Mesendoderm (in vitro differentiated cells): Measurements from ENCODE around the gene ANO2.
A peak's percentile ranks its signal among the peaks of the same experiment; 100 is the strongest.

Source experiments
- DNase-seq: peaks from one replicate; pipeline ENCODE4 v3.0.0; 2013
- H2AK5ac ChIP-seq: 2 replicates; pipeline ENCODE4 v1.6.1; 2013; ENCODE audit warnings: low read length, inconsistent platforms
- H2BK120ac ChIP-seq: 2 replicates; pipeline ENCODE4 v1.6.1; 2013; ENCODE audit warnings: low read depth, mild to moderate bottlenecking, low read length, moderate library complexity, mixed read lengths
- H2BK15ac ChIP-seq: replicated peaks from 2 replicates; pipeline ENCODE4 v1.6.1; 2013; ENCODE audit warnings: low read depth, mild to moderate bottlenecking, moderate library complexity
- H2BK5ac ChIP-seq: 2 replicates; pipeline ENCODE4 v1.6.1; 2013; ENCODE audit warnings: low read length, inconsistent platforms
- H3K18ac ChIP-seq: 2 replicates; pipeline ENCODE4 v1.6.1; 2013; ENCODE audit warnings: mild to moderate bottlenecking, low read length, mixed read lengths
- H3K23ac ChIP-seq: one replicate; pipeline ENCODE4 v1.6.1; 2013; ENCODE audit warnings: low read length
- H3K27ac ChIP-seq: 2 replicates; pipeline ENCODE4 v1.5.1; 2013; ENCODE audit warnings: low read depth, mild to moderate bottlenecking, inconsistent platforms, low read length, moderate library complexity
- H3K27me3 ChIP-seq: 2 replicates; pipeline ENCODE4 v1.6.1; 2013; ENCODE audit warnings: low read length, control low read depth, mild to moderate bottlenecking, inconsistent platforms; ENCODE audit not compliant: insufficient read depth, poor library complexity
- H3K36me3 ChIP-seq: 2 replicates; pipeline ENCODE4 v1.6.1; 2013; ENCODE audit warnings: low read length, inconsistent platforms; ENCODE audit not compliant: control insufficient read depth, insufficient read depth
- H3K4ac ChIP-seq: one replicate; pipeline ENCODE4 v1.6.1; 2013; ENCODE audit warnings: low read depth, mild to moderate bottlenecking, low read length, moderate library complexity
- H3K4me1 ChIP-seq: 2 replicates; pipeline ENCODE4 v1.6.1; 2013; ENCODE audit warnings: low read depth, low read length, inconsistent platforms; ENCODE audit not compliant: control insufficient read depth
- H3K4me2 ChIP-seq: 2 replicates; pipeline ENCODE4 v1.6.1; 2013; ENCODE audit warnings: low read length
- H3K4me3 ChIP-seq: 2 replicates; pipeline ENCODE4 v1.5.1; 2013; ENCODE audit warnings: mild to moderate bottlenecking, low read length
- H3K56ac ChIP-seq: one replicate; pipeline ENCODE4 v1.6.1; 2013; ENCODE audit warnings: low read length
- H3K79me1 ChIP-seq: 2 replicates; pipeline ENCODE4 v1.6.1; 2013; ENCODE audit warnings: low read length, inconsistent platforms
- H3K79me2 ChIP-seq: 2 replicates; pipeline ENCODE4 v1.6.1; 2013; ENCODE audit warnings: mild to moderate bottlenecking, low read length; ENCODE audit not compliant: control insufficient read depth, insufficient read depth
- H3K9ac ChIP-seq: 2 replicates; pipeline ENCODE4 v1.6.1; 2013; ENCODE audit warnings: low read length, inconsistent platforms
- H4K5ac ChIP-seq: one replicate; pipeline ENCODE4 v1.6.1; 2013; ENCODE audit warnings: low read length
- H4K8ac ChIP-seq: one replicate; pipeline ENCODE4 v1.6.1; 2013; ENCODE audit warnings: low read depth, mild to moderate bottlenecking, control low read depth, low read length, moderate library complexity
- WGBS: extraction: QIAGEN DNeasy Blood & Tissue Kit; methylation state at CpG from one replicate; pipeline ENCODE4 v1.1.7; 2013; ENCODE audit warnings: low lambda C conversion rate, missing lambda C conversion rate; ENCODE audit not compliant: insufficient coverage; ENCODE audit errors: extremely low coverage; 5-methylcytosine and 5-hydroxymethylcytosine counted together

The ANO2 gene

GRCh38 chr12:5947006-5947405 is 1.9 kb upstream of the ANO2 start:
- no peak overlapping the region for H2BK5ac ChIP-seq
- DNase-seq = no peak
- no peak overlapping the region for H2AK5ac ChIP-seq
- no peak overlapping the region for H2BK15ac ChIP-seq
- H3K4me1 ChIP-seq = no peaks in the 10 kb centered on the region
- H3K27me3 ChIP-seq = peaks cover 2% of the 10 kb centered on the region
- H4K8ac ChIP-seq = no peak overlapping the region
- H3K36me3 ChIP-seq = no peaks in the 10 kb centered on the region
- no peak overlapping the region for H2BK120ac ChIP-seq
- no CpG with 5 or more reads among the region's 1 CpG for WGBS
- no peak overlapping the region for H4K5ac ChIP-seq
- no peak overlapping the region for H3K9ac ChIP-seq
- H3K4me2 ChIP-seq = no peak overlapping the region
- H3K4me3 ChIP-seq = no peak overlapping the region
- no peaks in the 10 kb centered on the region for H3K79me1 ChIP-seq
- H3K56ac ChIP-seq = no peak overlapping the region
- no peak overlapping the region for H3K4ac ChIP-seq
- H3K23ac ChIP-seq = no peak overlapping the region
- no peak overlapping the region for H3K18ac ChIP-seq
- H3K79me2 ChIP-seq = no peaks in the 10 kb centered on the region
- H3K27ac ChIP-seq = no peak overlapping the region

- no peak overlapping the region for H2BK120ac ChIP-seq
- no peak overlapping the region for H3K27ac ChIP-seq
- H2BK5ac ChIP-seq = no peak overlapping the region
- H3K79me2 ChIP-seq = no peaks in the 10 kb centered on the region
- no CpG with 5 or more reads among the region's 2 CpGs for WGBS
- DNase-seq = no peak
- no peak overlapping the region for H3K56ac ChIP-seq
- no peak overlapping the region for H3K9ac ChIP-seq
- no peaks in the 10 kb centered on the region for H3K4me1 ChIP-seq
- H3K4ac ChIP-seq = no peak overlapping the region
- no peaks in the 10 kb centered on the region for H3K36me3 ChIP-seq
- H3K79me1 ChIP-seq = no peaks in the 10 kb centered on the region
- no peak overlapping the region for H2BK15ac ChIP-seq
- H4K5ac ChIP-seq = no peak overlapping the region
- no peak overlapping the region for H3K4me2 ChIP-seq
- no peak overlapping the region for H4K8ac ChIP-seq
- H2AK5ac ChIP-seq = no peak overlapping the region
- peaks cover 2% of the 10 kb centered on the region for H3K27me3 ChIP-seq
- no peak overlapping the region for H3K23ac ChIP-seq
- H3K4me3 ChIP-seq = no peak overlapping the region
- no peak overlapping the region for H3K18ac ChIP-seq
Observed at GRCh38 chr12:5946388-5946787, 1.3 kb upstream of the ANO2 start.

- Histone ChIP-seq H3K9ac (peak overlapping the region; percentile 61), H3K56ac (peak overlapping the region; percentile 89), H3K36me3 (no peaks in the 10 kb centered on the region), H3K4ac (no peak overlapping the region), H3K4me1 (no peaks in the 10 kb centered on the region), H3K79me2 (no peaks in the 10 kb centered on the region), H2AK5ac (no peak overlapping the region), H3K4me3 (peak overlapping the region; percentile 62), H3K23ac (no peak overlapping the region), H4K8ac (peak overlapping the region; percentile 84), H2BK5ac (no peak overlapping the region), H3K27ac (no peak overlapping the region), H3K18ac (peak overlapping the region; percentile 47), H4K5ac (no peak overlapping the region), H2BK15ac (no peak overlapping the region), H3K4me2 (peak overlapping the region; percentile 92), H3K79me1 (no peaks in the 10 kb centered on the region), H3K27me3 (peaks cover 2% of the 10 kb centered on the region), H2BK120ac (no peak overlapping the region)
- no CpG with 5 or more reads among the region's 12 CpGs for WGBS
- DNase-seq = peak; percentile 42
Observed at GRCh38 chr12:5944688-5945070, 380 bp downstream of the ANO2 start.

- no peak overlapping the region for H3K9ac ChIP-seq
Observed at GRCh38 chr12:5944053-5944452, 1.0 kb downstream of the ANO2 start.

GRCh38 chr12:5941907-5942306 is 3.2 kb downstream of the ANO2 start:
- no peak overlapping the region for H2BK5ac ChIP-seq
- H3K4ac ChIP-seq = no peak overlapping the region
- no peak overlapping the region for H3K23ac ChIP-seq
- H4K8ac ChIP-seq = no peak overlapping the region
- DNase-seq = no peak
- no peaks in the 10 kb centered on the region for H3K36me3 ChIP-seq
- no peak overlapping the region for H4K5ac ChIP-seq
- H3K56ac ChIP-seq = no peak overlapping the region
- no peak overlapping the region for H3K18ac ChIP-seq
- no CpG with 5 or more reads among the region's 3 CpGs for WGBS
- H3K27ac ChIP-seq = no peak overlapping the region
- H3K9ac ChIP-seq = no peak overlapping the region
- no peak overlapping the region for H2AK5ac ChIP-seq
- no peak overlapping the region for H3K4me3 ChIP-seq
- H3K4me1 ChIP-seq = no peaks in the 10 kb centered on the region
- no peaks in the 10 kb centered on the region for H3K79me2 ChIP-seq
- no peak overlapping the region for H2BK120ac ChIP-seq
- H3K4me2 ChIP-seq = no peak overlapping the region
- H3K79me1 ChIP-seq = no peaks in the 10 kb centered on the region
- H3K27me3 ChIP-seq = peaks cover 2% of the 10 kb centered on the region
- H2BK15ac ChIP-seq = no peak overlapping the region

More at GRCh38 chr12:5944053-5944452, 1.0 kb downstream of the ANO2 start:
- Histone ChIP-seq H2BK5ac (no peak overlapping the region), H2BK120ac (no peak overlapping the region), H3K4ac (no peak overlapping the region), H4K8ac (no peak overlapping the region), H2AK5ac (no peak overlapping the region), H2BK15ac (no peak overlapping the region), H3K4me3 (no peak overlapping the region), H3K56ac (no peak overlapping the region), H3K23ac (no peak overlapping the region), H3K27ac (no peak overlapping the region), H3K36me3 (no peaks in the 10 kb centered on the region), H4K5ac (no peak overlapping the region), H3K18ac (no peak overlapping the region), H3K79me1 (no peaks in the 10 kb centered on the region), H3K79me2 (no peaks in the 10 kb centered on the region), H3K4me1 (no peaks in the 10 kb centered on the region), H3K4me2 (no peak overlapping the region), H3K27me3 (peaks cover 2% of the 10 kb centered on the region)
- no peak for DNase-seq
- no CpG with 5 or more reads among the region's 8 CpGs for WGBS

GRCh38 chr12:5927732-5928516 is 17.1 kb downstream of the ANO2 start:
- no peak overlapping the region for H3K18ac ChIP-seq
- H2BK15ac ChIP-seq = no peak overlapping the region
- H3K4me2 ChIP-seq = no peak overlapping the region
- H3K4ac ChIP-seq = no peak overlapping the region
- H3K27me3 ChIP-seq = no peaks in the 10 kb centered on the region
- H3K27ac ChIP-seq = no peak overlapping the region
- H4K8ac ChIP-seq = no peak overlapping the region
- H2BK5ac ChIP-seq = no peak overlapping the region
- no peaks in the 10 kb centered on the region for H3K36me3 ChIP-seq
- no peak for DNase-seq
- H3K23ac ChIP-seq = no peak overlapping the region
- H3K56ac ChIP-seq = no peak overlapping the region
- H3K79me2 ChIP-seq = no peaks in the 10 kb centered on the region
- H3K9ac ChIP-seq = no peak overlapping the region
- no peak overlapping the region for H2AK5ac ChIP-seq
- H2BK120ac ChIP-seq = no peak overlapping the region
- no CpG with 5 or more reads among the region's 4 CpGs for WGBS
- no peak overlapping the region for H4K5ac ChIP-seq
- H3K4me1 ChIP-seq = no peaks in the 10 kb centered on the region
- no peaks in the 10 kb centered on the region for H3K79me1 ChIP-seq
- H3K4me3 ChIP-seq = no peak overlapping the region
